Measurements from ENCODE around the gene SCN1B.

DNA sequence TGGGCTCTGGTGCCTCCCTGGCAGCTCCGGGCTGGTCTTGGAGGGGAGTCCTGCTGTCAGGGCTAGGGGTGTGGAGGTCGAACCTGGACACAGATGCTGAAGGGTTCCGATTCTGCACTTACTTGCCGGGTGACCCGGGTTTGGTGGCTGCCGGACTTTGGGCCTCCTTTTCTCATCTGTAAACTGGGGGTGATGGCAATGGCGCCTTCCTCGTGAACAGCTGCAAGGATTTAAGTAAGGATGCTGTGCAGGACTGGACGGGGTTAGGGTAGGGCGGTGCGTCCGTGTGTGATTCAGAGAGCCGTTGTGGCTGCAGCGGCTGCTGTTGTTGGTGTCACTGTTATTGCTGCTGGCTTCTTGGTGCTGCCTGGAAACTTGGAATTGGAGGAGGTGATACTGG, 13.6 kb downstream of the SCN1B start:
- TF ChIP-seq, protein P1, sequence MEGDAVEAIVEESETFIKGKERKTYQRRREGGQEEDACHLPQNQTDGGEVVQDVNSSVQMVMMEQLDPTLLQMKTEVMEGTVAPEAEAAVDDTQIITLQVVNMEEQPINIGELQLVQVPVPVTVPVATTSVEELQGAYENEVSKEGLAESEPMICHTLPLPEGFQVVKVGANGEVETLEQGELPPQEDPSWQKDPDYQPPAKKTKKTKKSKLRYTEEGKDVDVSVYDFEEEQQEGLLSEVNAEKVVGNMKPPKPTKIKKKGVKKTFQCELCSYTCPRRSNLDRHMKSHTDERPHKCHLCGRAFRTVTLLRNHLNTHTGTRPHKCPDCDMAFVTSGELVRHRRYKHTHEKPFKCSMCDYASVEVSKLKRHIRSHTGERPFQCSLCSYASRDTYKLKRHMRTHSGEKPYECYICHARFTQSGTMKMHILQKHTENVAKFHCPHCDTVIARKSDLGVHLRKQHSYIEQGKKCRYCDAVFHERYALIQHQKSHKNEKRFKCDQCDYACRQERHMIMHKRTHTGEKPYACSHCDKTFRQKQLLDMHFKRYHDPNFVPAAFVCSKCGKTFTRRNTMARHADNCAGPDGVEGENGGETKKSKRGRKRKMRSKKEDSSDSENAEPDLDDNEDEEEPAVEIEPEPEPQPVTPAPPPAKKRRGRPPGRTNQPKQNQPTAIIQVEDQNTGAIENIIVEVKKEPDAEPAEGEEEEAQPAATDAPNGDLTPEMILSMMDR (IDR thresholded peaks at IDR 0.05; ENCODE audit: borderline replicate concordance, extremely low read depth, low read length, poor library complexity, severe bottlenecking), result no peak
- no peak for TF ChIP-seq EZH2 (IDR thresholded peaks at IDR 0.05; ENCODE audit: borderline replicate concordance, low read depth, low read length, severe bottlenecking)

All from DND-41 (cell line).